KOPT-K1 (cell line): ENCODE data around the gene GRM7.

Source experiments
- H3K27ac ChIP-seq: fragments of 200-600 bp; sonication (generic); 2 replicates; pipeline ENCODE4 v1.5.1; 2016; ENCODE audit warnings: antibody characterized with exemption, mild to moderate bottlenecking, low read depth, low read length; ENCODE audit not compliant: poor library complexity, severe bottlenecking
- H3K36me3 ChIP-seq: fragments of 200-600 bp; sonication (generic); 2 replicates; pipeline ENCODE4 v1.5.1; 2017; ENCODE audit warnings: antibody characterized with exemption, mild to moderate bottlenecking, low read length, moderate library complexity; ENCODE audit not compliant: insufficient read depth
- H3K9me3 ChIP-seq: fragments of 200-600 bp; sonication (generic); 2 replicates; pipeline ENCODE4 v1.5.1; 2017; ENCODE audit warnings: antibody characterized with exemption, low read length, mild to moderate bottlenecking; ENCODE audit not compliant: insufficient read depth, poor library complexity, severe bottlenecking

Gene GRM7

GRCh38 chr3:7620401-7620800, 759.5 kb downstream of the GRM7 start:
- H3K27ac ChIP-seq: no peak overlapping the region
- H3K9me3 ChIP-seq: no peaks in the 10 kb centered on the region
- H3K36me3 ChIP-seq: no peaks in the 10 kb centered on the region

DNA sequence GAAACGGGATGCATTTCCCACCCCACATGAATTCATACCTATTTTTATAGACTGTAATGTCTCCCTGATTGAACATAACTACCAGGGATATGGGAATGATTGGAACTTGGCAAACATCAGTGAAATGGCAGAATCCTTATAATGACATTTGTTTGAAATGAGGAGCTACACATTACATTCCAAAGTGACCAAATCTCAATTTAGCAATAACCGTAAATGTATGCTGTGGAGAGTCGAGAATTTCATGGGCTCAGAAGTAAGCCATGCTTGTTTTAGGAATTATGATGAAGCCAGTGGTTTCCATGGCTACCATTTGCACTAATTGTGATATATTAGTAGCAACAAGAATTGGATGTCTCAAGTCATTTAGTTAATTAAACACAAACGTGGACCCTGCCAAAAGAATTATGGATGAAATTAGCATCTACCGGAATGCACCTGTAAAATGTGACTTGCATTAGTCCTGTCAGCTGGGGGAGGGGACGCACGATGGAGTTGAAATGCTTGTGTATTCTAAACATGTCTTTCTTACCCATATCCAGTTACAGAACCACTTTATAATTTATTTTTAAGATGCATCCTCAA, 760.2 kb downstream of the GRM7 start:
- H3K9me3 ChIP-seq: no peaks in the 10 kb centered on the region
- H3K27ac ChIP-seq: no peak overlapping the region
- no peaks in the 10 kb centered on the region for H3K36me3 ChIP-seq

DNA sequence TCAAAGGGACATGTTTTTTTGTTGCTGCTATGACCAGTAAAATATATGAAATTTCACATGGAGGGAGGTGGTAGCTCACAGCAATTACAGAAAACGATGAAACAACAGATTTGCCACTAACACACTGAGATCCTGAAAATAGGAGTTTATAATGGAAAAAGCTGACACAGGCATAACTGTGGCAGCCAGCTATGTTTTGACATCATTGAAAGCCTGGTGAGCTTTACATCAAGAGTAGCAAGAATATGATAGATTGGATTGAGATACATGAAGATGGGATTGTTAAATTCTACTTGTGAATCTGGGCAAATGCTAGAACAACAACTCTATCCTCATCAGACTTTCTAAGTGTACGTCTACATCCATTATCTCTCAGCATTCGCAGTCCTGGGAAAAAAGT, 760.7 kb downstream of the GRM7 start:
- Histone ChIP-seq H3K36me3 (no peaks in the 10 kb centered on the region), H3K9me3 (no peaks in the 10 kb centered on the region), H3K27ac (no peak overlapping the region)

- Histone ChIP-seq H3K27ac (no peak overlapping the region), H3K9me3 (no peaks in the 10 kb centered on the region)
Measured at GRCh38 chr3:7625021-7625420, 764.1 kb downstream of the GRM7 start.

DNA sequence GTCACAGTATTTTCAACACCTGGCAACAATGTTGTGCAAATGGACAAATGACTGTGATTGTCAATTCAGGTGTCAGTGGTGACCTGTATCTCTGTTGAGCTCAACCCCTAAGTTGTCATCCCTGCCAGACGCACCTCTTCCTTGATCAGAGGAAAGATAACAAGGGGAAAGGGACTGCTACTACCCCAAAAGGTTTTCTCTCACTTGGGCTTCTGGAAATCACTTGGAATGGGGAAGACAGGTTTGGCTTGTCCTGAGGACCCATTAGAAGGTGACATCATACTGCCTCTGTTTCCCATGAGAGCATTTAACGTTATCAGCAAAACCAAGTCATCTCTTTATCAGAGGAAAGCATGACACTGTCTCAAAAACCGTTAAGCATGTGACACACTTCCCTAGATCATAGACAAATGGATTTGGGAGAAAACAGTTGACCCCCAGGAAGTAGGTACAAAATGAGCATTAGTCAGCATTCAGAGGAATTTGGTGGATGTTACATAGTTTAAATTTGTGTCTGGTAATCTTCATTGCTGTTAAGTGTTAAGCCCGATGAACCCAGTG, 769.5 kb downstream of the GRM7 start:
- no peak overlapping the region for H3K27ac ChIP-seq
- no peaks in the 10 kb centered on the region for H3K36me3 ChIP-seq
- no peaks in the 10 kb centered on the region for H3K9me3 ChIP-seq

More at GRCh38 chr3:7625021-7625420, 764.1 kb downstream of the GRM7 start:
- H3K36me3 ChIP-seq: no peaks in the 10 kb centered on the region

DNA sequence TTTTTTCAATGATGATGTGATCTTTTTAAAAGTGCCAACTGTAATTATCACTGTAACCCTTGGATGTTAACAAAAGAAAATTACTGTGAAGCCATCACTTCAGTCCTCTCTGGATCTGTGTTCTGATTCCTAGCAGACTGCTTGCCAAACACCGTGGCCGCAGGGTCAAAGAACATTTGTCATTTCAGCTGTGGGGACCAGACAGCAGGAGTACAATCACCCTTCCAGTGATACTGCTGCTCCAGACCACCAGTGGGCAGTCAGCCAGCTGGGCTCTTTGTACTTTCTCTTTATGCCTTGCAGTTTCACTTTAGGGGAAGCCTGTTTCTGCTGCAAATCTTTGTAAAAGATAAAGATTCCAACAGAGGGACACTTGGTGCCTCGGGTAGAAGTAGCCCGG, 770.0 kb downstream of the GRM7 start:
- H3K27ac ChIP-seq: no peak overlapping the region
- H3K36me3 ChIP-seq: no peaks in the 10 kb centered on the region
- H3K9me3 ChIP-seq: no peaks in the 10 kb centered on the region

- no peaks in the 10 kb centered on the region for H3K36me3 ChIP-seq
- no peaks in the 10 kb centered on the region for H3K9me3 ChIP-seq
- no peak overlapping the region for H3K27ac ChIP-seq
Measured at GRCh38 chr3:7632305-7632704, 771.4 kb downstream of the GRM7 start.

DNA sequence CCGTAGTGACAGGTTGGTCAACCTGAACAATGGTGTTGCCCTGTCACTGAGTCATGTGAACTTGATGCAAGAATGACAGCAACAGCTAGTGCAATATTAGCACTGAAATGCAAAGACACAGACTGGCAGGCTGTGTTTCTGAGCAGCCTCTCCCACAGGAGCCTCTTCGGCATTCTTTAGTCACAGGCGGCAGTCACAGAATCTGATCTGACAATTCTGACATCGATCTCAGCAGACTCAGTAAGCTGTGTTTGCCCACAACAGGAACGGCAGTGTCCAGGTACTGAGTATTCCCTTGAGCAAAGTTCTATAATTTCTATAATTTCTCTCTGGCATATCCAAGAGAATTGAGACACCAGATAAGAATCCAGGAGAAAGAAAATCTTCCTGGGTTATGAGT, 776.8 kb downstream of the GRM7 start:
- H3K27ac ChIP-seq: no peak overlapping the region
- H3K9me3 ChIP-seq: no peaks in the 10 kb centered on the region
- H3K36me3 ChIP-seq: no peaks in the 10 kb centered on the region

- H3K27ac ChIP-seq: no peak overlapping the region
- no peaks in the 10 kb centered on the region for H3K36me3 ChIP-seq
- H3K9me3 ChIP-seq: no peaks in the 10 kb centered on the region
Measured at GRCh38 chr3:7638103-7638502, 777.2 kb downstream of the GRM7 start.

GRCh38 chr3:7640787-7641186, 779.9 kb downstream of the GRM7 start:
- Histone ChIP-seq H3K36me3 (no peaks in the 10 kb centered on the region), H3K9me3 (no peaks in the 10 kb centered on the region), H3K27ac (no peak overlapping the region)

DNA sequence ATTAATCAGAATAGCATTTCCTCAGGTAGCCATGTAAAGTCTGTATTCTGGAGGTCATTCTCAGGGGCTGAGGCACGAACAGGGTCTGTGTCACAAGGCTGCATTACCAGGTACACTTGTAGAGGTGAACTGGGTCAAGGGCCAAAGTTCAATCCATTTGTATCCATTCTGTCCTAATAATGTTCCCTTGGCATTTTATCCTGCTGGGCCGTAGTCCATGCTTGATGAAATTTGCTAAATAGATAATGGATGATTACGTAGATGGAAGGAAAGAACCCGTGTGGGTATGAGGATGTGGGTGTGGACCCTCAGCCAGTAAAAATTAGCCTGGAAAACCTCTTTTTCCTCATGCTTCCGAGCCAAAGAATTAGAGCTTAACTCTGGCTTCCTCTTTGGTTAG, 785.9 kb downstream of the GRM7 start:
- Histone ChIP-seq H3K27ac (no peak overlapping the region), H3K9me3 (no peaks in the 10 kb centered on the region), H3K36me3 (no peaks in the 10 kb centered on the region)

DNA sequence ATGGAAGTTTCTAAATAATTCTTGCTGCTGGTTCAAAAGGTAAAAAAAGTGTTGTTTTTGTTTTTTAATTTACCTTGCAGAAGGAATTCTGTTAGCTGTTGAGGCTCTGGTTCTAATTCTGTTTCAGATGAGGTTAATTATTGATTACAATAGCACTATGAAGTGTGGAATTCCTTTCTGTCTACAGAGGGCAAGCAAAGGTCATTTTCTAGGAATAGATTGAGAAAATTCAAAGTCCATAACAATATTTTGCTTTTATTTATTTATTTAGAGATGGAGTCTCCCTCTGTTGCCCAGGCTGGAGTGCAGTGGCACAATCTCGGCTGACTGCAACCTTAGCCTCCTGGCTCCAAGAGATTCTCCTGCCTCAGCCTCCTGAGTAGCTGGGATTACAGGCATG, 789.6 kb downstream of the GRM7 start:
- H3K27ac ChIP-seq: no peak overlapping the region
- H3K9me3 ChIP-seq: no peaks in the 10 kb centered on the region

DNA sequence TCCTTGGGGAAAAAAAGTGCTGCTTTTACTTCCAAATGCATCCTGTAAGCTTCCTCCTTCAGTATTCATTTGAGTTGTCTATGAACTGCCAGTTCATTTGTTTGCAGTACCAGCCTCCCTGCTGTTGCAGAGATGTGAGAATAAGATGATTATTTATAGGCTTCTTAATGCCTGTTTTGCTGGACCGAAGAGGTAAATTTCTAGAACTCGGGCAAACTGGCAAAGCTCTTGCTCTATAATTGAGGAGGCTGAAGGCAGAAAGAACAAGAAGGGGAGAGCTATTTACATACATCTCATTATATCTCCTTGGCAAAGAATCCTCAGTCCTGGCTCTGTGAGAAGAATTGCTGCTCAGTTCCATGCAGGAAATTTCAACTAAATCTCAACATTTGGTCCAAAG, 790.4 kb downstream of the GRM7 start:
- Histone ChIP-seq H3K36me3 (no peaks in the 10 kb centered on the region), H3K27ac (no peak overlapping the region), H3K9me3 (no peaks in the 10 kb centered on the region)

More for the DNA sequence above, 789.6 kb downstream of the GRM7 start:
- H3K36me3 ChIP-seq: no peaks in the 10 kb centered on the region

- Histone ChIP-seq H3K9me3 (no peaks in the 10 kb centered on the region), H3K36me3 (no peaks in the 10 kb centered on the region), H3K27ac (no peak overlapping the region)
Measured at GRCh38 chr3:7657214-7658112, 796.5 kb downstream of the GRM7 start.

GRCh38 chr3:7658294-7658693, 797.4 kb downstream of the GRM7 start:
- no peak overlapping the region for H3K27ac ChIP-seq
- no peaks in the 10 kb centered on the region for H3K9me3 ChIP-seq

More at GRCh38 chr3:7658294-7658693, 797.4 kb downstream of the GRM7 start:
- H3K36me3 ChIP-seq: no peaks in the 10 kb centered on the region
